ENCODE measurements around the gene ARHGAP45.

The ARHGAP45 gene

GRCh38 chr19:1073063-1073955, 6.3 kb downstream of the ARHGAP45 start:
- no peak for DNase-seq

GRCh38 chr19:1073956-1074517, 7.1 kb downstream of the ARHGAP45 start:
- no peak for DNase-seq

GRCh38 chr19:1074544-1075283, 7.7 kb downstream of the ARHGAP45 start:
- peak; percentile 94 for DNase-seq

- no peak for DNase-seq
Measured at GRCh38 chr19:1076046-1076386, 9.0 kb downstream of the ARHGAP45 start.

GRCh38 chr19:1076951-1077350, 10.0 kb downstream of the ARHGAP45 start:
- DNase-seq = peak; percentile 95

- peak; percentile 71 for DNase-seq
Measured at GRCh38 chr19:1079566-1080111, 12.7 kb downstream of the ARHGAP45 start.

GRCh38 chr19:1080360-1081161, 13.6 kb downstream of the ARHGAP45 start:
- no peak for DNase-seq

- DNase-seq = no peak
Measured at GRCh38 chr19:1081301-1082164, 14.6 kb downstream of the ARHGAP45 start.

GRCh38 chr19:1082165-1082927, 15.4 kb downstream of the ARHGAP45 start:
- DNase-seq = peak; percentile 90

- no peak for DNase-seq
Measured at GRCh38 chr19:1082928-1083816, 16.2 kb downstream of the ARHGAP45 start.

- DNase-seq = no peak
Measured at GRCh38 chr19:1084024-1084868, 17.3 kb downstream of the ARHGAP45 start.

GRCh38 chr19:1085053-1085658, 18.2 kb downstream of the ARHGAP45 start:
- no peak for DNase-seq

GRCh38 chr19:1085676-1086442, 18.9 kb downstream of the ARHGAP45 start:
- DNase-seq = no peak

- no peak for DNase-seq
Measured at GRCh38 chr19:1086613-1087012, 19.6 kb downstream of the ARHGAP45 start.

GRCh38 chr19:1087813-1088415, 20.9 kb downstream of the ARHGAP45 start:
- peak; percentile 63 for DNase-seq

- no peak for DNase-seq
Measured at GRCh38 chr19:1088416-1089010, 21.5 kb downstream of the ARHGAP45 start.
